Mesendoderm (in vitro differentiated cells): ENCODE results near the gene ABHD14A.

Experiments used
- DNase-seq: peaks from one replicate; pipeline ENCODE4 v3.0.0; 2013
- H2AK5ac ChIP-seq: 2 replicates; pipeline ENCODE4 v1.6.1; 2013; ENCODE audit warnings: low read length, inconsistent platforms
- H2BK120ac ChIP-seq: 2 replicates; pipeline ENCODE4 v1.6.1; 2013; ENCODE audit warnings: low read depth, mild to moderate bottlenecking, low read length, moderate library complexity, mixed read lengths
- H2BK15ac ChIP-seq: replicated peaks from 2 replicates; pipeline ENCODE4 v1.6.1; 2013; ENCODE audit warnings: low read depth, mild to moderate bottlenecking, moderate library complexity
- H2BK5ac ChIP-seq: 2 replicates; pipeline ENCODE4 v1.6.1; 2013; ENCODE audit warnings: low read length, inconsistent platforms
- H3K18ac ChIP-seq: 2 replicates; pipeline ENCODE4 v1.6.1; 2013; ENCODE audit warnings: mild to moderate bottlenecking, low read length, mixed read lengths
- H3K23ac ChIP-seq: one replicate; pipeline ENCODE4 v1.6.1; 2013; ENCODE audit warnings: low read length
- H3K27ac ChIP-seq: 2 replicates; pipeline ENCODE4 v1.5.1; 2013; ENCODE audit warnings: low read depth, mild to moderate bottlenecking, inconsistent platforms, low read length, moderate library complexity
- H3K27me3 ChIP-seq: 2 replicates; pipeline ENCODE4 v1.6.1; 2013; ENCODE audit warnings: low read length, control low read depth, mild to moderate bottlenecking, inconsistent platforms; ENCODE audit not compliant: insufficient read depth, poor library complexity
- H3K36me3 ChIP-seq: 2 replicates; pipeline ENCODE4 v1.6.1; 2013; ENCODE audit warnings: low read length, inconsistent platforms; ENCODE audit not compliant: control insufficient read depth, insufficient read depth
- H3K4ac ChIP-seq: one replicate; pipeline ENCODE4 v1.6.1; 2013; ENCODE audit warnings: low read depth, mild to moderate bottlenecking, low read length, moderate library complexity
- H3K4me1 ChIP-seq: 2 replicates; pipeline ENCODE4 v1.6.1; 2013; ENCODE audit warnings: low read depth, low read length, inconsistent platforms; ENCODE audit not compliant: control insufficient read depth
- H3K4me2 ChIP-seq: 2 replicates; pipeline ENCODE4 v1.6.1; 2013; ENCODE audit warnings: low read length
- H3K4me3 ChIP-seq: 2 replicates; pipeline ENCODE4 v1.5.1; 2013; ENCODE audit warnings: mild to moderate bottlenecking, low read length
- H3K56ac ChIP-seq: one replicate; pipeline ENCODE4 v1.6.1; 2013; ENCODE audit warnings: low read length
- H3K79me1 ChIP-seq: 2 replicates; pipeline ENCODE4 v1.6.1; 2013; ENCODE audit warnings: low read length, inconsistent platforms
- H3K79me2 ChIP-seq: 2 replicates; pipeline ENCODE4 v1.6.1; 2013; ENCODE audit warnings: mild to moderate bottlenecking, low read length; ENCODE audit not compliant: control insufficient read depth, insufficient read depth
- H3K9ac ChIP-seq: 2 replicates; pipeline ENCODE4 v1.6.1; 2013; ENCODE audit warnings: low read length, inconsistent platforms
- H4K5ac ChIP-seq: one replicate; pipeline ENCODE4 v1.6.1; 2013; ENCODE audit warnings: low read length
- H4K8ac ChIP-seq: one replicate; pipeline ENCODE4 v1.6.1; 2013; ENCODE audit warnings: low read depth, mild to moderate bottlenecking, control low read depth, low read length, moderate library complexity
- WGBS: extraction: QIAGEN DNeasy Blood & Tissue Kit; methylation state at CpG from one replicate; pipeline ENCODE4 v1.1.7; 2013; ENCODE audit warnings: low lambda C conversion rate, missing lambda C conversion rate; ENCODE audit not compliant: insufficient coverage; ENCODE audit errors: extremely low coverage; 5-methylcytosine and 5-hydroxymethylcytosine counted together

The ABHD14A gene

GRCh38 chr3:51997935-51998596 is 23.2 kb downstream of the ABHD14A start:
- H3K27ac ChIP-seq, result peak overlapping the region; percentile 45
- DNase-seq, result peak; percentile 89
- WGBS, result no CpG with 5 or more reads among the region's 7 CpGs

GRCh38 chr3:51998774-51999173 is 23.9 kb downstream of the ABHD14A start:
- Histone ChIP-seq H3K79me1 (peaks cover 14% of the 10 kb centered on the region), H3K79me2 (peaks cover 18% of the 10 kb centered on the region), H3K4me1 (peaks cover 10% of the 10 kb centered on the region), H3K4me3 (no peak overlapping the region), H4K5ac (no peak overlapping the region), H4K8ac (no peak overlapping the region), H3K4me2 (no peak overlapping the region), H3K36me3 (peaks cover 9% of the 10 kb centered on the region), H3K4ac (no peak overlapping the region), H2AK5ac (no peak overlapping the region), H2BK120ac (no peak overlapping the region), H2BK5ac (no peak overlapping the region), H3K9ac (no peak overlapping the region), H3K18ac (no peak overlapping the region), H3K27me3 (no peaks in the 10 kb centered on the region), H3K23ac (no peak overlapping the region), H3K27ac (no peak overlapping the region), H3K56ac (no peak overlapping the region), H2BK15ac (no peak overlapping the region)
- WGBS, result no CpG with 5 or more reads among the region's 7 CpGs
- DNase-seq, result no peak

More at GRCh38 chr3:51997935-51998596, 23.2 kb downstream of the ABHD14A start:
- Histone ChIP-seq H4K8ac (no peak overlapping the region), H2BK120ac (no peak overlapping the region), H2BK5ac (no peak overlapping the region), H3K18ac (no peak overlapping the region), H3K79me2 (peaks cover 19% of the 10 kb centered on the region), H4K5ac (no peak overlapping the region), H3K4me3 (no peak overlapping the region), H3K79me1 (peaks cover 14% of the 10 kb centered on the region), H3K4me1 (peaks cover 10% of the 10 kb centered on the region), H3K23ac (no peak overlapping the region), H2AK5ac (no peak overlapping the region), H3K36me3 (peaks cover 11% of the 10 kb centered on the region), H3K4me2 (no peak overlapping the region), H2BK15ac (no peak overlapping the region), H3K56ac (no peak overlapping the region), H3K9ac (no peak overlapping the region), H3K4ac (no peak overlapping the region), H3K27me3 (no peaks in the 10 kb centered on the region)

GRCh38 chr3:51999846-52000245 is 25.0 kb downstream of the ABHD14A start:
- Histone ChIP-seq H2AK5ac (no peak overlapping the region), H3K79me2 (peaks cover 8% of the 10 kb centered on the region), H3K4ac (no peak overlapping the region), H2BK120ac (no peak overlapping the region), H2BK15ac (no peak overlapping the region), H3K79me1 (peaks cover 6% of the 10 kb centered on the region), H3K56ac (no peak overlapping the region), H3K23ac (no peak overlapping the region), H3K4me1 (peaks cover 2% of the 10 kb centered on the region), H3K27ac (no peak overlapping the region), H4K8ac (no peak overlapping the region), H3K36me3 (no peaks in the 10 kb centered on the region), H3K9ac (no peak overlapping the region), H3K27me3 (no peaks in the 10 kb centered on the region), H3K18ac (no peak overlapping the region), H3K4me3 (no peak overlapping the region), H4K5ac (no peak overlapping the region), H2BK5ac (no peak overlapping the region), H3K4me2 (no peak overlapping the region)
- no peak for DNase-seq
- WGBS, result no CpG with 5 or more reads among the region's 2 CpGs

- Histone ChIP-seq H3K56ac (peak overlapping the region; percentile 37), H3K27ac (no peak overlapping the region), H3K4me3 (no peak overlapping the region), H3K4me2 (no peak overlapping the region), H3K4me1 (peaks cover 7% of the 10 kb centered on the region), H3K18ac (no peak overlapping the region), H3K27me3 (no peaks in the 10 kb centered on the region), H3K79me1 (no peaks in the 10 kb centered on the region), H3K4ac (no peak overlapping the region), H2BK120ac (no peak overlapping the region), H2AK5ac (no peak overlapping the region), H2BK5ac (no peak overlapping the region), H3K9ac (no peak overlapping the region), H3K79me2 (no peaks in the 10 kb centered on the region), H4K8ac (no peak overlapping the region), H4K5ac (no peak overlapping the region), H2BK15ac (no peak overlapping the region), H3K36me3 (no peaks in the 10 kb centered on the region), H3K23ac (no peak overlapping the region)
- no CpG with 5 or more reads among the region's 18 CpGs for WGBS
- DNase-seq, result peak; percentile 94
These were observed 26.6 kb downstream of the ABHD14A start for GRCh38 chr3:52001443-52001974.

- no peaks in the 10 kb centered on the region for H3K79me1 ChIP-seq
- H2BK5ac ChIP-seq, result no peak overlapping the region
- H2BK15ac ChIP-seq, result no peak overlapping the region
- H3K56ac ChIP-seq, result no peak overlapping the region
- no peaks in the 10 kb centered on the region for H3K79me2 ChIP-seq
- H3K18ac ChIP-seq, result no peak overlapping the region
- no peak overlapping the region for H3K27ac ChIP-seq
- H4K8ac ChIP-seq, result no peak overlapping the region
- H3K4me2 ChIP-seq, result no peak overlapping the region
- peaks cover 7% of the 10 kb centered on the region for H3K4me1 ChIP-seq
- H4K5ac ChIP-seq, result no peak overlapping the region
- H3K4me3 ChIP-seq, result no peak overlapping the region
- WGBS, result no CpG with 5 or more reads among the region's 6 CpGs
- H3K36me3 ChIP-seq, result no peaks in the 10 kb centered on the region
- H3K9ac ChIP-seq, result no peak overlapping the region
- H3K23ac ChIP-seq, result no peak overlapping the region
- no peaks in the 10 kb centered on the region for H3K27me3 ChIP-seq
- no peak overlapping the region for H3K4ac ChIP-seq
- no peak for DNase-seq
- no peak overlapping the region for H2BK120ac ChIP-seq
- H2AK5ac ChIP-seq, result no peak overlapping the region
These were observed 27.9 kb downstream of the ABHD14A start for GRCh38 chr3:52002748-52003147.
